Kidney epithelial cell (primary cell): Measurements from ENCODE around the gene FOSL2. TPM values are rescaled to one million over a fixed set of nuclear protein-coding genes. Genes with fewer than 3 reads are reported as not detected.

Experiments used
- DNase-seq: peaks from one replicate; pipeline ENCODE4 v3.0.0-alpha.2; 2010; ENCODE audit warnings: low read depth
- H3K27me3 ChIP-seq: 2 replicates; pipeline ENCODE4 v1.6.0; 2011; ENCODE audit warnings: low read length; ENCODE audit not compliant: control insufficient read depth, insufficient read depth
- H3K36me3 ChIP-seq: 2 replicates; pipeline ENCODE4 v1.5.1; 2011; ENCODE audit warnings: low read length; ENCODE audit not compliant: control insufficient read depth, insufficient read depth
- H3K4me3 ChIP-seq: 2 replicates; pipeline ENCODE4 v1.5.1; 2011; ENCODE audit warnings: low read depth, mild to moderate bottlenecking, control low read depth, low read length
- CTCF ChIP-seq: IDR thresholded peaks from 2 replicates; pipeline ENCODE4 v1.5.1; 2011; ENCODE audit warnings: mild to moderate bottlenecking, moderate library complexity, low read length, control low read depth, inconsistent platforms; ENCODE audit not compliant: insufficient read depth, poor library complexity, severe bottlenecking
- total RNA-seq: library from RNA; depleted of rRNA; stranded (reverse); fragments of >200 nt; gene quantifications from 2 replicates; pipeline ENCODE4 v1.2.3, GENCODE V29; 2015

Gene FOSL2
- 85.5 and 91.3 TPM in 2 replicates for total RNA-seq

GRCh38 chr2:28392297-28393113 lies at the start of gene FOSL2:
Gene FOSL2 (plus strand): TSS chr2:28392858. CDS start chr2:28393721, 863 bp downstream.
- TF ChIP-seq CTCF, result no peak
- H3K4me3 ChIP-seq, result peak within 1 kb of the TSS; percentile 96
- peak; percentile 97 for DNase-seq
- no peaks in the 10 kb centered on the region for H3K27me3 ChIP-seq
- H3K36me3 ChIP-seq, result no peaks in the 10 kb centered on the region

- no peak overlapping the region for H3K4me3 ChIP-seq
- no peaks in the 10 kb centered on the region for H3K27me3 ChIP-seq
- DNase-seq, result no peak
- H3K36me3 ChIP-seq, result no peaks in the 10 kb centered on the region
- TF ChIP-seq CTCF, result no peak
Measured at GRCh38 chr2:28343184-28343942, 49.3 kb upstream of the FOSL2 start.

- Histone ChIP-seq H3K36me3 (no peaks in the 10 kb centered on the region), H3K27me3 (no peaks in the 10 kb centered on the region), H3K4me3 (no peak overlapping the region)
- no peak for DNase-seq
- TF ChIP-seq CTCF, result no peak
Measured at GRCh38 chr2:28343971-28344715, 48.5 kb upstream of the FOSL2 start.

- TF ChIP-seq CTCF, result no peak
- no peaks in the 10 kb centered on the region for H3K36me3 ChIP-seq
- no peaks in the 10 kb centered on the region for H3K27me3 ChIP-seq
- H3K4me3 ChIP-seq, result no peak overlapping the region
- no peak for DNase-seq
Measured at GRCh38 chr2:28344756-28345373, 47.8 kb upstream of the FOSL2 start.

- H3K27me3 ChIP-seq, result no peaks in the 10 kb centered on the region
- no peak for TF ChIP-seq CTCF
- DNase-seq, result no peak
Measured at GRCh38 chr2:28345619-28346018, 47.0 kb upstream of the FOSL2 start.

More at GRCh38 chr2:28345619-28346018, 47.0 kb upstream of the FOSL2 start:
- Histone ChIP-seq H3K36me3 (no peaks in the 10 kb centered on the region), H3K4me3 (no peak overlapping the region)
